ENCODE results near the gene SFTA2.

DNA sequence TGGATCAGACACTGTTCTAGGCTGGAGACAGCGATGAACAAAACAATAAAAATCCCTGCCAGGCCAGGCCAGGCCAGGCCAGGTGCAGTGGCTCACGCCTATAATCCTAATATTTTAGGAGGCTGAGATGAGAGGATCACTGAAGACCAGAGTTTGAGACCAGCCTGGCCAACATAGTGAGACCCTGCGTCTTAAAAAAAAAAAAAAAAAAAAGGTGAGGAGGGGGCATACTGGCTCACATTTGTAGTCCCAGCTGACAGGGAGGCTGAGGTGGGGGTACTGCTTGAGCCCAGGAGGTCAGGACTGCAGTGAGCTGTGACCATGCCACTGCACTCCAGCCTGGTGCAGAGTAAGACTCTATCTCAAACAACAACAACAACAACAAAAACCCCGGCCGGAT lies 13.3 kb upstream of the SFTA2 start:
- TF ChIP-seq ZNF623 (tag by site-specific recombination; IDR thresholded peaks at IDR 0.05) = no peak
- TF ChIP-seq ZNF366 (tag by site-specific recombination; conservative IDR thresholded peaks at IDR 0.05) = no peak
- TF ChIP-seq, protein P1, sequence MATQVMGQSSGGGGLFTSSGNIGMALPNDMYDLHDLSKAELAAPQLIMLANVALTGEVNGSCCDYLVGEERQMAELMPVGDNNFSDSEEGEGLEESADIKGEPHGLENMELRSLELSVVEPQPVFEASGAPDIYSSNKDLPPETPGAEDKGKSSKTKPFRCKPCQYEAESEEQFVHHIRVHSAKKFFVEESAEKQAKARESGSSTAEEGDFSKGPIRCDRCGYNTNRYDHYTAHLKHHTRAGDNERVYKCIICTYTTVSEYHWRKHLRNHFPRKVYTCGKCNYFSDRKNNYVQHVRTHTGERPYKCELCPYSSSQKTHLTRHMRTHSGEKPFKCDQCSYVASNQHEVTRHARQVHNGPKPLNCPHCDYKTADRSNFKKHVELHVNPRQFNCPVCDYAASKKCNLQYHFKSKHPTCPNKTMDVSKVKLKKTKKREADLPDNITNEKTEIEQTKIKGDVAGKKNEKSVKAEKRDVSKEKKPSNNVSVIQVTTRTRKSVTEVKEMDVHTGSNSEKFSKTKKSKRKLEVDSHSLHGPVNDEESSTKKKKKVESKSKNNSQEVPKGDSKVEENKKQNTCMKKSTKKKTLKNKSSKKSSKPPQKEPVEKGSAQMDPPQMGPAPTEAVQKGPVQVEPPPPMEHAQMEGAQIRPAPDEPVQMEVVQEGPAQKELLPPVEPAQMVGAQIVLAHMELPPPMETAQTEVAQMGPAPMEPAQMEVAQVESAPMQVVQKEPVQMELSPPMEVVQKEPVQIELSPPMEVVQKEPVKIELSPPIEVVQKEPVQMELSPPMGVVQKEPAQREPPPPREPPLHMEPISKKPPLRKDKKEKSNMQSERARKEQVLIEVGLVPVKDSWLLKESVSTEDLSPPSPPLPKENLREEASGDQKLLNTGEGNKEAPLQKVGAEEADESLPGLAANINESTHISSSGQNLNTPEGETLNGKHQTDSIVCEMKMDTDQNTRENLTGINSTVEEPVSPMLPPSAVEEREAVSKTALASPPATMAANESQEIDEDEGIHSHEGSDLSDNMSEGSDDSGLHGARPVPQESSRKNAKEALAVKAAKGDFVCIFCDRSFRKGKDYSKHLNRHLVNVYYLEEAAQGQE (tag by site-specific recombination; IDR thresholded peaks at IDR 0.05) = no peak
- TF ChIP-seq, protein P2, sequence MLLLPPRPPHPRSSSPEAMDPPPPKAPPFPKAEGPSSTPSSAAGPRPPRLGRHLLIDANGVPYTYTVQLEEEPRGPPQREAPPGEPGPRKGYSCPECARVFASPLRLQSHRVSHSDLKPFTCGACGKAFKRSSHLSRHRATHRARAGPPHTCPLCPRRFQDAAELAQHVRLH (tag by site-specific recombination; IDR thresholded peaks at IDR 0.05) = no peak

All from HEK293 (cell line).